OCI-LY1 (cell line): ENCODE data around the gene PTPRE.
A peak's percentile ranks its signal among the peaks of the same experiment; 100 is the strongest.

Experiments
- H2AFZ ChIP-seq: fragments of 200-600 bp; sonication (generic), shearing (Covaris generic); 2 replicates; pipeline ENCODE4 v1.6.0; 2014; ENCODE audit warnings: antibody characterized with exemption, mild to moderate bottlenecking, low read length
- H3F3A ChIP-seq: fragments of 200-600 bp; sonication (generic), shearing (Covaris generic); 2 replicates; pipeline ENCODE4 v1.6.0; 2014; ENCODE audit warnings: mild to moderate bottlenecking, antibody characterized with exemption, low read length, moderate library complexity; ENCODE audit not compliant: insufficient read depth
- H3K27ac ChIP-seq: fragments of 200-600 bp; sonication (generic); 2 replicates; pipeline ENCODE4 v1.5.1; 2014; ENCODE audit warnings: low read length, mixed run types, mild to moderate bottlenecking, low read depth; ENCODE audit not compliant: poor library complexity, severe bottlenecking
- H3K27me3 ChIP-seq: fragments of 200-600 bp; sonication (generic); 2 replicates; pipeline ENCODE4 v1.6.0; 2014; ENCODE audit warnings: antibody characterized with exemption, mild to moderate bottlenecking, low read length, moderate library complexity; ENCODE audit not compliant: insufficient read depth
- H3K36me3 ChIP-seq: fragments of 200-600 bp; sonication (generic); 2 replicates; pipeline ENCODE4 v1.6.1; 2014; ENCODE audit warnings: mild to moderate bottlenecking, antibody characterized with exemption, low read length, moderate library complexity, mixed read lengths; ENCODE audit not compliant: insufficient read depth
- H3K4me1 ChIP-seq: fragments of 200-600 bp; sonication (generic); 2 replicates; pipeline ENCODE4 v1.5.1; 2014; ENCODE audit warnings: mild to moderate bottlenecking, low read length, moderate library complexity; ENCODE audit not compliant: insufficient read depth, severe bottlenecking
- H3K4me2 ChIP-seq: fragments of 200-600 bp; sonication (generic), shearing (Covaris generic); 2 replicates; pipeline ENCODE4 v1.6.1; 2014; ENCODE audit warnings: low read length
- H3K4me3 ChIP-seq: fragments of 200-600 bp; sonication (generic); 2 replicates; pipeline ENCODE4 v1.5.1; 2014; ENCODE audit warnings: low read length, low read depth, mild to moderate bottlenecking, mixed read lengths; ENCODE audit not compliant: poor library complexity, severe bottlenecking
- H3K79me2 ChIP-seq: fragments of 200-600 bp; shearing (Covaris generic); 2 replicates; pipeline ENCODE4 v1.6.1; 2016; ENCODE audit warnings: mixed run types, low read length, mixed read lengths; ENCODE audit not compliant: insufficient read depth
- H3K9ac ChIP-seq: fragments of 200-600 bp; sonication (generic), shearing (Covaris generic); 2 replicates; pipeline ENCODE4 v1.6.1; 2014; ENCODE audit warnings: mild to moderate bottlenecking, low read length, mixed read lengths
- H3K9me2 ChIP-seq: fragments of 200-600 bp; sonication (generic), shearing (Covaris generic); 2 replicates; pipeline ENCODE4 v1.6.1; 2014; ENCODE audit warnings: low read depth, mild to moderate bottlenecking, low read length, mixed read lengths
- H3K9me3 ChIP-seq: fragments of 200-600 bp; shearing (Covaris generic); 2 replicates; pipeline ENCODE4 v1.6.1; 2014; ENCODE audit warnings: low read length, mixed read lengths
- H4K20me1 ChIP-seq: fragments of 200-600 bp; sonication (generic), shearing (Covaris generic); 2 replicates; pipeline ENCODE4 v1.6.0; 2016; ENCODE audit warnings: mild to moderate bottlenecking, low read length; ENCODE audit not compliant: insufficient read depth
- CTCF ChIP-seq: fragments of 200-600 bp; sonication (generic), shearing (Covaris generic); IDR thresholded peaks from 2 replicates; pipeline ENCODE4 v1.5.1; 2017; ENCODE audit warnings: mild to moderate bottlenecking, antibody characterized with exemption, low read length, moderate library complexity, mixed read lengths
- EZH2 ChIP-seq: fragments of 200-600 bp; sonication (generic), shearing (Covaris generic); IDR thresholded peaks from 2 replicates; pipeline ENCODE4 v1.8.0; 2017; ENCODE audit warnings: borderline replicate concordance, mixed run types, mild to moderate bottlenecking, antibody characterized with exemption, low read length, moderate library complexity, mixed read lengths

The PTPRE gene

GRCh38 chr10:128116187-128116586, 209.3 kb downstream of the PTPRE start:
- Histone ChIP-seq H3K27ac (no peak overlapping the region), H3K27me3 (no peaks in the 10 kb centered on the region), H3K4me1 (no peaks in the 10 kb centered on the region), H2AFZ (no peak overlapping the region), H3K9me2 (no peaks in the 10 kb centered on the region), H4K20me1 (no peaks in the 10 kb centered on the region), H3K4me3 (no peak overlapping the region), H3K4me2 (no peak overlapping the region), H3K36me3 (peaks cover 99% of the 10 kb centered on the region), H3K9me3 (no peaks in the 10 kb centered on the region), H3K79me2 (peaks cover 18% of the 10 kb centered on the region), H3F3A (no peaks in the 10 kb centered on the region), H3K9ac (no peak overlapping the region)
- TF ChIP-seq EZH2 (no peak), CTCF (no peak)

GRCh38 chr10:128116851-128117615, 210.1 kb downstream of the PTPRE start:
- H2AFZ ChIP-seq = no peak overlapping the region
- H3K79me2 ChIP-seq = peaks cover 24% of the 10 kb centered on the region
- peaks cover 96% of the 10 kb centered on the region for H3K36me3 ChIP-seq
- H3K4me3 ChIP-seq = no peak overlapping the region
- no peaks in the 10 kb centered on the region for H3K9me3 ChIP-seq
- no peaks in the 10 kb centered on the region for H3F3A ChIP-seq
- no peaks in the 10 kb centered on the region for H3K27me3 ChIP-seq
- no peak overlapping the region for H3K27ac ChIP-seq
- TF ChIP-seq EZH2 = no peak
- peak; percentile 30 for TF ChIP-seq CTCF
- H3K9ac ChIP-seq = no peak overlapping the region
- H3K4me1 ChIP-seq = no peaks in the 10 kb centered on the region
- H3K9me2 ChIP-seq = no peaks in the 10 kb centered on the region
- H4K20me1 ChIP-seq = no peaks in the 10 kb centered on the region
- no peak overlapping the region for H3K4me2 ChIP-seq

- Histone ChIP-seq H3K9me3 (no peaks in the 10 kb centered on the region), H3K79me2 (peaks cover 65% of the 10 kb centered on the region), H3K4me2 (no peak overlapping the region), H4K20me1 (no peaks in the 10 kb centered on the region), H3K27ac (no peak overlapping the region), H3K4me3 (no peak overlapping the region), H3F3A (no peaks in the 10 kb centered on the region), H3K9me2 (no peaks in the 10 kb centered on the region), H3K36me3 (peaks cover 88% of the 10 kb centered on the region), H2AFZ (no peak overlapping the region), H3K9ac (no peak overlapping the region), H3K4me1 (peaks cover 25% of the 10 kb centered on the region), H3K27me3 (no peaks in the 10 kb centered on the region)
- TF ChIP-seq EZH2 = no peak
- no peak for TF ChIP-seq CTCF
Observed at GRCh38 chr10:128121750-128122412, 215.0 kb downstream of the PTPRE start.
